NOMO-1 (cell line): ENCODE results near the gene NENF.

Experiments
- DNase-seq, 2 experiments: peaks; one replicate each; lab custom pipeline; 2025; ENCODE audit not compliant: unreplicated experiment in 2 of 2; lab: John Stamatoyannopoulos, UW

The NENF gene

GRCh38 chr1:212430955-212431394 lies 1.7 kb upstream of the NENF start:
- DNase-seq: no peak

GRCh38 chr1:212431644-212432043 lies 1.1 kb upstream of the NENF start:
- no peak for DNase-seq

- no peak for DNase-seq
Measured at GRCh38 chr1:212432272-212432660, 454 bp upstream of the NENF start.

GRCh38 chr1:212433577-212434462 lies 1.1 kb downstream of the NENF start:
- no peak for DNase-seq

- no peak for DNase-seq
Measured at GRCh38 chr1:212434992-212435391, 2.3 kb downstream of the NENF start.

- DNase-seq: no peak
Measured at GRCh38 chr1:212437179-212437798, 4.6 kb downstream of the NENF start.

- DNase-seq: no peak
Measured at GRCh38 chr1:212438831-212439237, 6.1 kb downstream of the NENF start.

GRCh38 chr1:212440419-212440818 lies 7.7 kb downstream of the NENF start:
- DNase-seq: no peak

GRCh38 chr1:212442408-212442807 lies 9.7 kb downstream of the NENF start:
- DNase-seq: no peak

GRCh38 chr1:212446333-212446732 lies 13.6 kb downstream of the NENF start:
- no peak for DNase-seq

GRCh38 chr1:212447478-212447877 lies 14.8 kb downstream of the NENF start:
- no peak for DNase-seq

GRCh38 chr1:212450331-212450881 lies 17.7 kb downstream of the NENF start:
- DNase-seq: no peak

- no peak for DNase-seq
Measured at GRCh38 chr1:212451416-212452322, 18.9 kb downstream of the NENF start.

- no peak for DNase-seq
Measured at GRCh38 chr1:212452323-212453155, 19.8 kb downstream of the NENF start.

- DNase-seq: no peak
Measured at GRCh38 chr1:212453156-212453857, 20.6 kb downstream of the NENF start.

- no peak for DNase-seq
Measured at GRCh38 chr1:212454741-212455140, 22.0 kb downstream of the NENF start.

- DNase-seq: no peak
Measured at GRCh38 chr1:212455401-212455800, 22.7 kb downstream of the NENF start.

- DNase-seq: peak; percentile 42 to 65
Measured at GRCh38 chr1:212455803-212456528, 23.2 kb downstream of the NENF start.
